Endometrial microvascular endothelial cells (primary cell): Measurements from ENCODE around the gene BLOC1S5. TPM values are rescaled to one million over a fixed set of nuclear protein-coding genes. Genes with fewer than 3 reads are reported as not detected.

Experiments used
- in situ Hi-C: cut with HindIII; loops from 2 replicates; pipeline ENCODE4 v1.10.0; 2017; ENCODE audit warnings: low sequenced_read_pairs, low pct_unique_long_range_greater_than_20kb; ENCODE audit errors: inconsistent ontology term
- total RNA-seq: library from RNA; depleted of rRNA; stranded (reverse); fragments of >200 nt; gene quantifications from one replicate; pipeline ENCODE4 v1.2.3, GENCODE V29; 2015; ENCODE audit errors: inconsistent ontology term

BLOC1S5 gene
- total RNA-seq, 1 donor from 2014 or later = 9.9 TPM

GRCh38 chr6:7971499-7971898 is 92.7 kb downstream of the BLOC1S5 start:
- in situ Hi-C loops = no loop called here

- in situ Hi-C loops = no loop called here
Observed at GRCh38 chr6:7970616-7971015, 93.6 kb downstream of the BLOC1S5 start.

Other genes with a start within 250 kb of the BLOC1S5 start
- gene TXNDC5, start 153.6 kb downstream of the BLOC1S5 start, total RNA-seq = 657 TPM
- gene EEF1E1, start 38.2 kb upstream of the BLOC1S5 start, total RNA-seq = 80.5 TPM